Measurements from ENCODE around the gene VWA1. TPM values are rescaled to one million over a fixed set of nuclear protein-coding genes. Genes with fewer than 3 reads are reported as not detected.
"Not testable (repeated sequence)": the region's sequence is repeated elsewhere in the genome, so short reads cannot be mapped to it uniquely, and the experiment has no call there.

Gene VWA1
- polyA plus RNA-seq, 1 experiment = 2.0 TPM

DNA sequence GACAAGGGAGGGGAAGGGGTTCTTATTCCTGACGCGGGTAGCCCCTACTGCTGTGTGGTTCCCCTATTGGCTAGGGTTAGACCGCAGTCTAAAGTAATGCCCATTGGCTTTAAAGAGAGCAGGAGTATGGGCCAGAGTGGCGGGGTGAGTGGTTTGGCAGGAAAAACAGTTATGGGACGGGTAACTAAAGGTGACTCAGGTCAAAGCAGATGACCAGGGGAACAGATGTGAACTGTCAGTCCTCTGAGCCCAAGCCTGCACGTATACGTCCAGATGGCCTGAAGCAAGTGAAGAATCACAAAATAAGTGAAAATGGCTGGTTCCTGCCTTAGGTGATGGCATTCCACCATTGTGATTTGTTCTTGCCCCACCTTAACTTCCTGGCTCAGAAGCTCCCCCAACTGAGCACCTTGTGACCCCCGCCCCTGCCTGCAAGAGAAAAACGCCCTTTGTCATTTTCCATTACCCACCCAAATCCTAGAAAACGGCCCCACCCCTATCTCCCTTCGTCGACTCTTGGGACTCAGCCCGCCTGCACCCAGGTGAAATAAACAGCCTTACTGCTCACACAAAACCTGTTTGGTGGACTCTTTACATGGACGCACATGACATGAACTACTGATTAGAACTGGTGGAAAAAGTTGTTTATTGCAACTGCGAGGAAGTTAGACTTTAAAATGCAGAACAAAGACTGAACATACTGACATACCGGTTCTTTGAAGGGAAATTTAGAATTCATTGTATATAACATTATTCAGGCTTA is 35.3 kb downstream of the VWA1 start:
- Histone ChIP-seq H3K27me3 (ENCODE audit: control insufficient read depth, insufficient read depth, low read length) (no peaks in the 10 kb centered on the region), H3K36me3 (ENCODE audit: control insufficient read depth, insufficient read depth, low read length) (no peaks in the 10 kb centered on the region; the same call in 1 of the 2 replicates), H3K4me3 (ENCODE audit: low read depth, low read length) (peak overlapping the region; percentile 86)
- TF ChIP-seq, protein P1, sequence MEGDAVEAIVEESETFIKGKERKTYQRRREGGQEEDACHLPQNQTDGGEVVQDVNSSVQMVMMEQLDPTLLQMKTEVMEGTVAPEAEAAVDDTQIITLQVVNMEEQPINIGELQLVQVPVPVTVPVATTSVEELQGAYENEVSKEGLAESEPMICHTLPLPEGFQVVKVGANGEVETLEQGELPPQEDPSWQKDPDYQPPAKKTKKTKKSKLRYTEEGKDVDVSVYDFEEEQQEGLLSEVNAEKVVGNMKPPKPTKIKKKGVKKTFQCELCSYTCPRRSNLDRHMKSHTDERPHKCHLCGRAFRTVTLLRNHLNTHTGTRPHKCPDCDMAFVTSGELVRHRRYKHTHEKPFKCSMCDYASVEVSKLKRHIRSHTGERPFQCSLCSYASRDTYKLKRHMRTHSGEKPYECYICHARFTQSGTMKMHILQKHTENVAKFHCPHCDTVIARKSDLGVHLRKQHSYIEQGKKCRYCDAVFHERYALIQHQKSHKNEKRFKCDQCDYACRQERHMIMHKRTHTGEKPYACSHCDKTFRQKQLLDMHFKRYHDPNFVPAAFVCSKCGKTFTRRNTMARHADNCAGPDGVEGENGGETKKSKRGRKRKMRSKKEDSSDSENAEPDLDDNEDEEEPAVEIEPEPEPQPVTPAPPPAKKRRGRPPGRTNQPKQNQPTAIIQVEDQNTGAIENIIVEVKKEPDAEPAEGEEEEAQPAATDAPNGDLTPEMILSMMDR (IDR thresholded peaks at IDR 0.05; ENCODE audit: insufficient read depth, low read depth, low read length) = no peak
- CTCF ChIA-PET = no interaction called here
- POLR2A ChIA-PET = no interaction called here
- DNase-seq (ENCODE audit: low read depth) = no peak

DNA sequence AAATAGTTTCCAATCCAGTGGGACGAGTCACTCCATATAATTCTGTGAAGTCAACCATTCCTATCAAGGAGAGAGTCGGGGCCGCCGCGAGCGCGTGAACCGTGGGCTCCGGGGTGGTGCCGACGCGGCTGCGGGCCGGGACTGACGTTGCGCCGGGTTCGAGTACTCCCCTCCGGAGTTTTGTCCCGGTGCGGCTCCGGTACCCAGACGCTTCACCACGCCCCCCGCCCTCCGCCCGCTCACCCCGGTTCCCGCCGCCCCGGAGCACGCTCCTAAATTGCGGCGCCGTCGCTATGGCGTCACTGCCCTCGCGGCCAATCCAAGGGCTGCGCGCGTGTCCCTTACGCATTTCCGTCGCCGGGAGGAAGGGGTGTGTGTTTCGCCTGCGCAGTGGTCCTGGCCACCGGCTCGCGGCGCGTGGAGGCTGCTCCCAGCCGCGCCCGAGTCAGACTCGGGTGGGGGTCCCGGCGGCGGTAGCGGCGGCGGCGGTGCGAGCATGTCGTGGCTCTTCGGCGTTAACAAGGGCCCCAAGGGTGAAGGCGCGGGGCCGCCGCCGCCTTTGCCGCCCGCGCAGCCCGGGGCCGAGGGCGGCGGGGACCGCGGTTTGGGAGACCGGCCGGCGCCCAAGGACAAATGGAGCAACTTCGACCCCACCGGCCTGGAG is 36.0 kb downstream of the VWA1 start, which contains the start of gene ATAD3B:
Gene ATAD3B, plus strand, starts transcription at position 377 of the 664 bp plus-strand sequence. Its CDS starts 120 bp downstream, at position 497.
- peak within 1 kb of the TSS; percentile 86 for H3K4me3 ChIP-seq (ENCODE audit: low read depth, low read length)
- POLR2A ChIA-PET = no interaction called here
- TF ChIP-seq, protein P1 (IDR thresholded peaks at IDR 0.05; ENCODE audit: insufficient read depth, low read depth, low read length) = no peak
- DNase-seq (ENCODE audit: low read depth) = peak; percentile 47
- no peaks in the 10 kb centered on the region for H3K27me3 ChIP-seq (ENCODE audit: control insufficient read depth, insufficient read depth, low read length)
- CTCF ChIA-PET = no interaction called here
- no peaks in the 10 kb centered on the region; the same call in 1 of the 2 replicates for H3K36me3 ChIP-seq (ENCODE audit: control insufficient read depth, insufficient read depth, low read length)

DNA sequence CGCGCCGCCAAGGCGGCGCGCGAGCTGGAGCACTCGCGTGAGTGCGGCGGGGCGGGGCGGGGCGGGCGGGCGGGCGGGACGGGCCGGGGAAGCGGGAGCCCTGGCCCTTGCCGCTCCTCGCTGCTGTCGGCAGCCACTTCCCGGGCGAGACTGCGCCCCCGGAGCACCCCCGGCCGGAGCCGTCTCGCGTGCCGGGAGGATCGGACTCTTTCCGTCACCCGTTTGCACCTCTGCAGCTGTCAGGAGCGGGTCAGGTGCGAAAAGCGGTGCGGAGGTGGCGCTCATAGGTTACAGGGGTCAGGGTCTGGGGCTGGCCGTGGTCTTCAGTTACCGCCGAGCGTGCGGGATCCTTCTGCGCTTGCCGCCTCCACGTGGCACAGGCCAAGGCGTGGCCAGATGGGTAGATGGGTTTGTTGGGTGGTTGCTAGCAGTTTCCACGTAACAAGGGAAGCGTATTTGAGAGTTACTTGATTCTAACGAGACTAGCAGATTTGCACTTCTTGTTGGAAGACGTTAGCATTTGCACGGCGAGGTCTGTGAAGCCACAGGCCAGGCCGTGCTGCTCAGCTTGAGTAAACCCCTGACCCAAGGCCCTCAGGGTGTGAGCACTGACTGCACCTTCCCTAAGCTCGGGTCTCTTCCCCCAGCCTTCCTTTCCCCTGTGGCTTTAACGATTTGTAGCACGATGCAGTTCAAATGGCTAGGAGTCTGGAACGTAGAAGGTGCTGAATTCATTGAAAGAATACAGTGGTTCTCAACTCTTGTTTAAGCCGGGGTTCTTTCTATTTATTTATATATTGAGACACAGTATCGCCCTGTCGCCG is 36.8 kb downstream of the VWA1 start:
- DNase-seq (ENCODE audit: low read depth); POLR2A ChIA-PET; CTCF ChIA-PET; H3K27me3 ChIP-seq (ENCODE audit: control insufficient read depth, insufficient read depth, low read length); H3K36me3 ChIP-seq (ENCODE audit: control insufficient read depth, insufficient read depth, low read length): not testable (repeated sequence)
- H3K4me3 ChIP-seq (ENCODE audit: low read depth, low read length) = peak overlapping the region; percentile 86

DNA sequence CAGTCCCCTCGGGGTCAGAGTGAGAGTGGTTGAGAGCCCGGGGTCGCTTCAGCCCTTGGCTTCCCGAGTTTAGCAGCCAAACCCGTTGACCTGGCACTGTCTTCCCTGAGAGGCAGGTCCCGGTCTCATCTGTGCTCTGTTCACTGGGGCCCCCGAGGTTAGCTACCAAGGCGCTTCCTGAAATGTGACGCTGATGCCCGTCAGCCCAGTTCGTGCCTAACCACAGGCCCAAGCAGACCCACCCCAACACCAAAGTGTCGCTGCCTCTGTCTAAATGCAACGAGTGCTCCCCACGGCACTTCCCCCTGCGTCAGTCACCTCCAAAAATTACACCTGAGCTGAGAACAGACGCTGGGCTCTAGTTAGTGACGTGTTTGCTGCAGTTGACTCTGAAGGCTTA is 40.5 kb downstream of the VWA1 start:
- CTCF ChIA-PET = interaction anchor here (1.0 kb wide), 1 partner anchor 413 kb away, joined by 3 read pairs; no protein-coding TSS in a partner anchor
- H3K27me3 ChIP-seq (ENCODE audit: control insufficient read depth, insufficient read depth, low read length); DNase-seq (ENCODE audit: low read depth); POLR2A ChIA-PET; H3K4me3 ChIP-seq (ENCODE audit: low read depth, low read length): not testable (repeated sequence)
- peaks cover 17% of the 10 kb centered on the region for H3K36me3 ChIP-seq (ENCODE audit: control insufficient read depth, insufficient read depth, low read length)

DNA sequence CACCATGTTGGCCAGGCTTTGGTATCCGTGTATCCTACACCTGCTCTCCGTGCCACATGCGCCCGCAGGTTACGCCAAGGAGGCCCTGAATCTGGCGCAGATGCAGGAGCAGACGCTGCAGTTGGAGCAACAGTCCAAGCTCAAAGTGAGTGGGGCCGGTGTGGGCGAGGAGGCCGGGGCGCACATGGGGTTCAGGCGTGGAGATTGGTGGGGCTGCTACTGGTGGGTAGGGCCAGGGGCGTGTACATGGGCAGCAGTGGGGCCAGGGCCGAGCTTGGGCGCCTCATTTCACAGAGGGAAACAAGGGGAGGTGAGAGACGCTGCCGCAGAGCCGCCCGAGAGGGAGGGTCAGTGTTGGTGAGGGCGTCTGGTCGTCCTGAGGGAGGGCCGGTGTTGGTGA is 41.7 kb downstream of the VWA1 start:
- ChIA-PET CTCF (interaction anchor here (1.0 kb wide), 1 partner anchor 414 kb away, joined by 3 read pairs; no protein-coding TSS in a partner anchor), POLR2A (no interaction called here)
- Histone ChIP-seq H3K36me3 (ENCODE audit: control insufficient read depth, insufficient read depth, low read length) (peaks cover 19% of the 10 kb centered on the region), H3K27me3 (ENCODE audit: control insufficient read depth, insufficient read depth, low read length) (no peaks in the 10 kb centered on the region), H3K4me3 (ENCODE audit: low read depth, low read length) (no peak overlapping the region)
- TF ChIP-seq, protein P1 (IDR thresholded peaks at IDR 0.05; ENCODE audit: insufficient read depth, low read depth, low read length) = no peak
- no peak for DNase-seq (ENCODE audit: low read depth)
